Activated naive CD4-positive, alpha-beta T cell treated with anti-CD3 and anti-CD28 coated beads for 36 hours (primary cell): ENCODE data around the gene HELZ2. TPM values are rescaled to one million over a fixed set of nuclear protein-coding genes. Genes with fewer than 3 reads are reported as not detected.

ENCODE experiments used
- CTCF ChIA-PET: fragments of 350-600 bp; sonication (Branson Sonifier 250); formaldehyde crosslinking; loops from one replicate; lab custom pipeline; 2021; ENCODE audit warnings: antibody characterized with exemption; lab: Charles Lee
- DNase-seq: peaks from one replicate; pipeline ENCODE4 v3.0.0-alpha.2; 2020
- H3K27ac Mint-ChIP-seq: one replicate; pipeline ENCODE4 v1.8.0; 2021; ENCODE audit warnings: mild to moderate bottlenecking, mixed read lengths
- H3K27me3 Mint-ChIP-seq: one replicate; pipeline ENCODE4 v1.8.0; 2021; ENCODE audit warnings: low read depth, mixed read lengths
- H3K36me3 Mint-ChIP-seq: one replicate; pipeline ENCODE4 v1.8.0; 2021; ENCODE audit warnings: low read depth, mixed read lengths
- H3K4me1 Mint-ChIP-seq: one replicate; pipeline ENCODE4 v1.8.0; 2021; ENCODE audit warnings: low read depth, mixed read lengths
- H3K4me3 Mint-ChIP-seq: one replicate; pipeline ENCODE4 v1.8.0; 2021; ENCODE audit warnings: mild to moderate bottlenecking, moderate library complexity, mixed read lengths
- H3K9me3 Mint-ChIP-seq: one replicate; pipeline ENCODE4 v1.8.0; 2021; ENCODE audit warnings: mixed read lengths
- intact Hi-C: fragments of 100-400 bp; cut with micrococcal nuclease; formaldehyde crosslinking; loops from one replicate; pipeline ENCODE4 v1.15.1; 2023
- total RNA-seq, 2 experiments: library from RNA; stranded (reverse); gene quantifications; one replicate each; pipeline ENCODE4 v1.2.3, GENCODE V29; 2021

Gene HELZ2
- total RNA-seq, 2 experiments from 2014 or later, result 20.0 to 20.4 TPM

GRCh38 chr20:63555661-63556381 is 18.2 kb downstream of the HELZ2 start:
- H3K4me3 Mint-ChIP-seq, result no peak overlapping the region
- no peaks in the 10 kb centered on the region for H3K9me3 Mint-ChIP-seq
- no peak overlapping the region for H3K27ac Mint-ChIP-seq
- intact Hi-C loops, result no loop called here
- CTCF ChIA-PET, result interaction anchor here (0.6 to 2.1 kb wide), 3 partner anchors 86 to 245 kb away, joined by 3 to 4 read pairs (median 4); no protein-coding TSS in a partner anchor
- H3K27me3 Mint-ChIP-seq, result no peaks in the 10 kb centered on the region
- H3K36me3 Mint-ChIP-seq, result peaks cover 4% of the 10 kb centered on the region
- peaks cover 9% of the 10 kb centered on the region for H3K4me1 Mint-ChIP-seq
- no peak for DNase-seq

GRCh38 chr20:63554361-63555278 is 19.4 kb downstream of the HELZ2 start:
- peaks cover 9% of the 10 kb centered on the region for H3K4me1 Mint-ChIP-seq
- intact Hi-C loops, result no loop called here
- peak overlapping the region; percentile 27 for H3K4me3 Mint-ChIP-seq
- no peak for DNase-seq
- H3K9me3 Mint-ChIP-seq, result no peaks in the 10 kb centered on the region
- H3K27ac Mint-ChIP-seq, result no peak overlapping the region
- CTCF ChIA-PET, result interaction anchor here (0.8 to 2.1 kb wide), 2 partner anchors 17 to 87 kb away, joined by 4 read pairs; partner anchors contain the start of gene PTK6
- no peaks in the 10 kb centered on the region for H3K27me3 Mint-ChIP-seq
- peaks cover 1% of the 10 kb centered on the region for H3K36me3 Mint-ChIP-seq

- peak within 1 kb of the TSS; percentile 47 for H3K4me3 Mint-ChIP-seq
- H3K4me1 Mint-ChIP-seq, result peaks cover 13% of the 10 kb centered on the region
- H3K36me3 Mint-ChIP-seq, result no peaks in the 10 kb centered on the region
- DNase-seq, result peak; percentile 37
- no peak within 1 kb of the TSS for H3K27ac Mint-ChIP-seq
- H3K27me3 Mint-ChIP-seq, result no peaks in the 10 kb centered on the region
- intact Hi-C loops, result loop anchor here (1.0 to 2.0 kb wide), 3 partner anchors 17 to 34 kb away; partner anchors contain the start of genes PPDPF and PTK6
- CTCF ChIA-PET, result no interaction called here
- no peaks in the 10 kb centered on the region for H3K9me3 Mint-ChIP-seq
Observed at GRCh38 chr20:63553933-63554290, 20.1 kb downstream of the HELZ2 start, which contains the start of gene FNDC11. FNDC11 (plus strand) TSS chr20:63554159; CDS start chr20:63555664, 1,505 bp downstream.

- Mint-ChIP-seq H3K36me3 (no peaks in the 10 kb centered on the region), H3K4me3 (peak overlapping the region; percentile 47), H3K27ac (no peak overlapping the region), H3K27me3 (no peaks in the 10 kb centered on the region), H3K4me1 (peaks cover 13% of the 10 kb centered on the region), H3K9me3 (no peaks in the 10 kb centered on the region)
- intact Hi-C loops, result loop anchor here (1.0 to 2.0 kb wide), 3 partner anchors 16 to 33 kb away; partner anchors contain the start of genes PPDPF and PTK6
- peak; percentile 93 for DNase-seq
- CTCF ChIA-PET, result interaction anchor here (1.2 kb wide), 2 partner anchors 16 to 154 kb away, joined by 4 read pairs; partner anchors contain the start of gene PTK6
Observed at GRCh38 chr20:63553251-63553932, 20.6 kb downstream of the HELZ2 start.

- peak; percentile 43 for DNase-seq
- Mint-ChIP-seq H3K9me3 (no peaks in the 10 kb centered on the region), H3K4me1 (peaks cover 13% of the 10 kb centered on the region), H3K27me3 (no peaks in the 10 kb centered on the region), H3K36me3 (no peaks in the 10 kb centered on the region), H3K4me3 (peak overlapping the region; percentile 24), H3K27ac (peak overlapping the region; percentile 46)
- CTCF ChIA-PET, result interaction anchor here (0.8 to 1.2 kb wide), 3 partner anchors 15 to 155 kb away, joined by 3 to 4 read pairs (median 4); partner anchors contain the start of gene PTK6
- intact Hi-C loops, result loop anchor here (1.0 to 2.0 kb wide), 3 partner anchors 15 to 32 kb away; partner anchors contain the start of genes PPDPF and PTK6
Observed at GRCh38 chr20:63552481-63553249, 21.4 kb downstream of the HELZ2 start.

GRCh38 chr20:63551068-63551467 is 23.0 kb downstream of the HELZ2 start:
- Mint-ChIP-seq H3K27ac (no peak overlapping the region), H3K4me1 (peaks cover 16% of the 10 kb centered on the region), H3K4me3 (no peak overlapping the region), H3K27me3 (no peaks in the 10 kb centered on the region), H3K36me3 (no peaks in the 10 kb centered on the region), H3K9me3 (no peaks in the 10 kb centered on the region)
- DNase-seq, result no peak
- CTCF ChIA-PET, result interaction anchor here (1.5 kb wide), 1 partner anchor 13 kb away, joined by 5 read pairs; the partner anchor contains the start of gene PTK6
- intact Hi-C loops, result no loop called here

- H3K27ac Mint-ChIP-seq, result no peak overlapping the region
- H3K27me3 Mint-ChIP-seq, result no peaks in the 10 kb centered on the region
- H3K4me3 Mint-ChIP-seq, result no peak overlapping the region
- H3K36me3 Mint-ChIP-seq, result no peaks in the 10 kb centered on the region
- no peak for DNase-seq
- H3K9me3 Mint-ChIP-seq, result no peaks in the 10 kb centered on the region
- H3K4me1 Mint-ChIP-seq, result peaks cover 16% of the 10 kb centered on the region
- CTCF ChIA-PET, result interaction anchor here (0.6 kb wide), 1 partner anchor 386 kb away, joined by 3 read pairs; no protein-coding TSS in a partner anchor
- intact Hi-C loops, result no loop called here
Observed at GRCh38 chr20:63549679-63550282, 24.3 kb downstream of the HELZ2 start.

- no peaks in the 10 kb centered on the region for H3K9me3 Mint-ChIP-seq
- no peak for DNase-seq
- no peaks in the 10 kb centered on the region for H3K36me3 Mint-ChIP-seq
- intact Hi-C loops, result no loop called here
- H3K4me3 Mint-ChIP-seq, result no peak overlapping the region
- CTCF ChIA-PET, result no interaction called here
- H3K4me1 Mint-ChIP-seq, result peaks cover 16% of the 10 kb centered on the region
- no peaks in the 10 kb centered on the region for H3K27me3 Mint-ChIP-seq
- H3K27ac Mint-ChIP-seq, result no peak overlapping the region
Observed at GRCh38 chr20:63549019-63549418, 25.0 kb downstream of the HELZ2 start.

- H3K36me3 Mint-ChIP-seq, result no peaks in the 10 kb centered on the region
- no peak overlapping the region for H3K4me3 Mint-ChIP-seq
- no peaks in the 10 kb centered on the region for H3K9me3 Mint-ChIP-seq
- intact Hi-C loops, result no loop called here
- CTCF ChIA-PET, result no interaction called here
- no peak for DNase-seq
- H3K27ac Mint-ChIP-seq, result no peak overlapping the region
- no peaks in the 10 kb centered on the region for H3K27me3 Mint-ChIP-seq
- H3K4me1 Mint-ChIP-seq, result peaks cover 16% of the 10 kb centered on the region
Observed at GRCh38 chr20:63548542-63548941, 25.5 kb downstream of the HELZ2 start.

- CTCF ChIA-PET, result no interaction called here
Observed at GRCh38 chr20:63547725-63548480, 26.1 kb downstream of the HELZ2 start, which contains the start of gene SRMS. SRMS (minus strand) TSS chr20:63547749; CDS start chr20:63547463, 286 bp downstream.

More at GRCh38 chr20:63547725-63548480, 26.1 kb downstream of the HELZ2 start, which contains the start of gene SRMS:
- DNase-seq, result no peak
- no peak within 1 kb of the TSS for H3K27ac Mint-ChIP-seq
- no peaks in the 10 kb centered on the region for H3K27me3 Mint-ChIP-seq
- no peak within 1 kb of the TSS for H3K4me3 Mint-ChIP-seq
- H3K9me3 Mint-ChIP-seq, result no peaks in the 10 kb centered on the region
- intact Hi-C loops, result no loop called here
- H3K36me3 Mint-ChIP-seq, result no peaks in the 10 kb centered on the region
- H3K4me1 Mint-ChIP-seq, result peaks cover 13% of the 10 kb centered on the region
